DMS 273 treated with DMSO at 0.1 percent for 48 hours (cell line): ENCODE results near the gene PDE4D.

Experiments used
- DNase-seq: peaks from one replicate; lab custom pipeline; 2025; lab: John Stamatoyannopoulos, UW

PDE4D gene

DNA sequence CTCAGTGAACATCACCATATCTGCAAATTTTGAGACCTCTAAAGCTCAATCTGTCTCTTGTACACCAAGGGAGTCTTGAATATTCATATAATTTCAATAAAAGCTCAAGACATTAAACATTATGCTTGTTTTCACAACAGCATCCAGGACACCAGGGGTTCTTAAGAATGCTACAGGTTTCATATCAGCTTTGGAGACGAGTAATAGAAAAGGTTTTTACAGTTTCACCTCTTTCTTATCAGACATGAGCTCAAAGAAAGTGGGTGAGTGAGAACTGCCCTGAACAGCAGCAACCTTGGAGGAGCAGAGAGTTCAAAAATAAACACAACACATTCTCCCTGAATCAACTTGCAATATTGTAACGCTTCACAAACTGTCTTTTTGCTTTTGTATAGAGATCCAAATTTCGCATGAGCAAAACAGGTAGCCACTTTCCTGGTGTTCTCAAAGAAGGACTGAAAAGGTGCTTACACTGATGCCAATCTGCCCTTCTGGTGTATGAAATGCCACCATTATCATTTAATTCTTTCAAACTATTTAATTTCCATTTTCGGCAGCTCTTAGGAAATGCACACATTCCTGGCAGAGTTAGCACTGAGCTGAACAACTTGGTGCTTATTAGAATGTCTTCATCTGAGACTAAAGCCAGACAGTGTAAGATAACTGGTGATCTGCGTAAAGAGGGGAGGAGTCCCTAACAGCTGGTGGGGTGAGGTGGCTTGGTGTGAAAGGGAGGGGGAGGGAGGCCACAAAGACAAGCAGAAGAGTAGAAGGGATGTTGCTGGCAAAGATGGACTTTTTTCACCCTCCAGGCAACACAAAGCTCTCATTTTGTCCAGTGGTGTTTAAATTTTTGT is 535.3 kb downstream of the PDE4D start:
- peak; percentile 38 for DNase-seq

DNA sequence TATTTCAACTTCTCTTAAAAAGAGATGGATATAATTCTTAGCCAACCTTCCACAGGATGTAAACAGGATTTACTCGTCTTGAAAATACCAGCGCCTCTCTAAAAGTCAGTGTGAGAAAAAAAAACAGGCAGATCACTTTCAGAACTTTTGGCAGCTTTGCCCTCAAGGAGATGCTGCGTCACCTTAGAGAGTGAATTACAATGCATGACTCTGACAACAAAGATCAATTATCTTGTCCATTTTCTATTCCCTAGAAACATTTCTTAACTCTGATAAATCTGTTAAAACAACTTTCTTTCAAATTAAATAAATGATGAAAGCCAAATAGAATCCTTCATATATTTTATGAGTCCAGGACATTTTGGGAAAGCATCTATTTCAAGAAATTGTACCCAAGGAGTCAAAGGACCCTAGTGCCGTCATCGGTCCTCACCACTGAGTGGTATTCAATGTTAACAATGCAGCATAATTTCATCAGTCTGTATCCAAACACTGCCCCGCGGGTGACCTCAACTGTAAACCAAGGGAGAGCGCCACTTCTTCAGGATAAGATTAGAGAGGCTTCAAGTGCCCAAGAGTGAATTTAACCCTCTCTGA is 536.0 kb downstream of the PDE4D start:
- DNase-seq = no peak

GRCh38 chr5:59356813-59357380 is 536.6 kb downstream of the PDE4D start:
- DNase-seq = no peak

DNA sequence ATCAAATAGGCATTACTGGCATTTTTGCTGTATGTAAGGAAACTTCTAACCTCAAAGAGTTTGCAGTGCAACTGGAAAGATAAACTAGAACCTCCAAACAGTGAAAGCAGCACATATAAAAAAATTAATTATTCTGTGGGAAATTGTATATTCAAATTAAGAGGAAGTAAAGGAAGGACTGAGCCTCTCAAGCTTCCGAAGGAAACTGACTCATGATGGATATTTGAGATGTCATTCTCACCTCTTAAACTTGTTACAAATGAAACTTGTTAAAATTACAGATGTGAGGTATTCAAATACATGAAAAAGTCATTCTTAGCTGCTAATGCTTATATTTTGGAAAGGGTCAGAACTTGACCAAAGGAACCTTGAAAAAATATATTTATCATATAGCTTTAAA is 538.7 kb downstream of the PDE4D start:
- no peak for DNase-seq

GRCh38 chr5:59354274-59354673 is 539.3 kb downstream of the PDE4D start:
- no peak for DNase-seq

DNA sequence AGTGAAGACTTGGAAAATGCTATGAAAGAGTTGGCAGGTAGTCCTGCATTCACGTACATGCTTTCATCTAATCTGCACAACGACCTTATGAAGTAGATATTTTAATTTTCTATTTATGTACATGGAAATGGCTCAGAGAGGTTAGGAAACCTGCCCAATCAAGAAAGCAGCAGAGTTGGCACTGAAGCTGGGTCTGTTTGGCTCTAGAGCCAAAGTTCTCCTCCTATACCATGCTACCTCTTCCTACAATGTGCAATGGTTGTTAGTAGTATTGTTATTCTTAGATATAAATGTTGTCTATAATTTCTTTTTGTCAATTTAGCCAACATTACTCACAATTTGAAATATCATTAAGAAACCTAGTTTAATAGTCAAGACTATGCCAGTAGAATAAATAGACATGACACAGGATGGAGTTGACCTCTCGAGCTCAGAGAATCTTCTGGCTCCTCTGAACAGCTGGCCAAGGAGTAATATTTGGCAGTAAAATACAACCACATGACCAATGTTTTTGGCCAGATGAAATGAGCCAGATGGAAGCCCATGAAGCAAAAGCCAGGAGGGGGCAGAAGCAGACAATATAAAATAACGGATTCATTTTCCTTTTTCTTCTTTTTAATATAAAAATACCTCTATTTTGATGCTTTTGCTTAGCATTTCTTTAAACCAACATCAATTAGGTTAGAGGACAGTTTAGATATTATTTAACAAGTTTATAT is 542.3 kb downstream of the PDE4D start:
- peak; percentile 88 for DNase-seq

DNA sequence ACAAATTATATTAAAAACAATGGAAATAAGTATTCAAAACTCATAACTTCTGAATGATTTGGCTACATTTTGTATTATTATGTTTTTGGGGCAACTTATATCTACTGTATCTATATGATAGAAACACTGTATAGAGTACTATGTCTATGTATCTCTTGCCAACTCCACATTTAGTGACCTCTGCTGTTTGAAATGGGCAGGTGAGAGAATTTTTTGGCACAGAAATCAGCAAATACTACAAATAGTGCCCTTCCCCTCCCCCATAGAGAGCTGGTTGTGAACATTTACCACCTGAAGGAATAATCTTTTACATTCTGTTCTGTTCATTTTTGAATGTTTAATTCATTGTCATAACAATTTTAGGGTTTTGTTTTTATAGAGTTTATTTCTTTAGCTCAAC is 545.3 kb downstream of the PDE4D start:
- no peak for DNase-seq

- no peak for DNase-seq
These were observed 546.5 kb downstream of the PDE4D start for GRCh38 chr5:59346982-59347381.

DNA sequence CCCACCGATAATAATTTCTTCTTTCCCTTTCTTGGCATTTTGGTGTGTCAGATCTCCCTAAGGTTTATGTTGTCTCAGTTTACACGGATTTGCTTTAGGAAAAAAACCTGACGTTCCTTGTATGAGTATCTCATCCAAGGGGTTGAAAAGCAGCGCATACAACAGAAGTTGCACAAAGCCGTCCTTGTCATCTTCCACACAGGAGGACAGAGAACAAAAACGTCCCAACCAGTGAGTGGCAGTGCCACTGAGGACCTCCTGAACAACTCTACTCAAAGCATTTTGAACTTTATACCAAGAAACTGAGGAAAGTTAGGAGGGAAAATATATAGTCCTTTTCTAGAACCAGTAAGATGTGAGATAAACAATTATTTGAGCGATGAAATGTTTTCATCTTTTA is 547.0 kb downstream of the PDE4D start:
- DNase-seq = no peak

GRCh38 chr5:59342181-59342580 is 551.3 kb downstream of the PDE4D start:
- no peak for DNase-seq

DNA sequence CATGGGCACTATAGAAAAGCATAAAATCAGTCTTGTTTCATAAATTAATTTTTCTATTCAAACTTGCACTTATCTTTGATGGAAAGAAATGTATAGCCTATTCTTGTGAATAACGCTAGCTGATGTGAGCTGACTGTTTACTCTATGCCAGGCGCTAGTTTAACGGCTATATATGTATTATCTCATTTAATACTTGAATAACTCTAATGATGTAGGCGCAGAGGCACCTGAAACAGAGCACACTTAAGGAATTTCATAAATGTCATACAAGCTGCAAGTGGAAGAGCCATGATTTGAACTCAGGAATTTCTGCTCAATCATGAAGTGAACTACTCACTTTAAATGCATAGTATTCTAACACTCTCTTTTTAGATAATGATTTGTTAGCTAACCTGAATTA is 551.8 kb downstream of the PDE4D start:
- DNase-seq = no peak

GRCh38 chr5:59341155-59341554 is 552.4 kb downstream of the PDE4D start:
- DNase-seq = no peak

DNA sequence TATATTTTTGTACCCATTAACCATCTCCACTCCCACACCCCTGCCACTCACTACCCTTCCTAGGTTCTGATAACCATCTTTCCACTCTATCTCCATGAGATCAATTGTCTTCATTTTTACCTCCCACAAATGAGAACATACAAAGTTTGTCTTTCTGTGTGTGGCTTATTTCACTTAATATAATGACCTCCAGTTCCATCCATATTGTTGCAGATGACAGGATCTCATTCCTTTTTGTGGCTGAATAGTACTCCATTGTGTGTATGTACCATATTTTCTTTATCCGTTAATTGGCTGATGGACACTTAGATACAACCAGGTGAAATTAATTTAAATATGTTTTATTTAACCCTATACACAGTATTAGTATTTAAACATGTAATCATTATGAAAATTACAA is 552.9 kb downstream of the PDE4D start:
- no peak for DNase-seq

- DNase-seq = no peak
These were observed 556.3 kb downstream of the PDE4D start for GRCh38 chr5:59337240-59337639.

DNA sequence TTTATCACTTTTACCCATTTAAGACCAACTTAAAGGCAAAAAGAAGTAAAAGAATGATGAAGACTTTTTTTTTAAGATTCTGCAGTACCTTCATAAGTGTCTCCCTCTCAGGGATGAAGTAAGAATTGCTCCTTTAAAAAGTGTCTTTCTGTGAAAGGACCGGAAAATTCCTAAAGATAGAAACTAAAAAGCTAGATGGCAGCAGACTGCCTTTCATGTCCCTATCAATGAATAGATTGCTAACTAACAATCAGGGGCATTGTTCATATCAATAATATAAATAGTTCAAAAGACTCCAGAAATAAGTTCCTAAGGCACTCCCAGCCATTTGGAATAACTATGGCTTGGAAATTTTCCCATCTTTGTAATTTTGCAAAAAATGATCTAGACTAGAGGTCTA is 558.0 kb downstream of the PDE4D start:
- DNase-seq = no peak

GRCh38 chr5:59333416-59333815 is 560.1 kb downstream of the PDE4D start:
- DNase-seq = no peak

GRCh38 chr5:59332236-59332973 is 561.1 kb downstream of the PDE4D start:
- no peak for DNase-seq

- no peak for DNase-seq
These were observed 562.8 kb downstream of the PDE4D start for GRCh38 chr5:59330680-59331079.

DNA sequence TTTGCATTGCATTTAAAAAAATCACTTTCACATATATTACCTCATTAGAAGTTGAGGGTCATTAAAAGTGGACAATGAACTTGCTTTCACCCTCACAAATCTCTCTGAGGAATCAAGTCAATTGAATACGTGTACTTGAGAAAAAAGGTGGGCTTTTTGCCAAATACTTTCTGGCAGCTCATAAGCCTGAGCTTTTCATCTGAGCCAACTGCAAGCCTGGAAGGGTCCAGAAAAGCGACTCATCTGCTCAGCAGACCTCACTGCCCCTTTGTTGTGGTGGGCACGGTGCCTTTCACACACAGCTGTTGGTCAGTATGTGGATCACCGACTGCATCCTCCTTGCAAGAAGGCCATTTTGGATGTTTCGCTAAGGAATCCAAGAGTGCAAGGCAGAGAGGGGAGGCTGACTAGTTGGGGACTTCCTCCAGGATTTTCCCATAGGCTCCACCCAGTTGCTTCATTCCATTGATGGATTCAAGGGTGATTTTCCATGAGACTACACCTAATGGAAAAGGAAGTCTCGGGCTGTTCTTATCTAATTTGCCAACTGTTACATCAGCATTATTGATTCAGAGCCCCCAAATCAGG is 564.7 kb downstream of the PDE4D start:
- no peak for DNase-seq

DNA sequence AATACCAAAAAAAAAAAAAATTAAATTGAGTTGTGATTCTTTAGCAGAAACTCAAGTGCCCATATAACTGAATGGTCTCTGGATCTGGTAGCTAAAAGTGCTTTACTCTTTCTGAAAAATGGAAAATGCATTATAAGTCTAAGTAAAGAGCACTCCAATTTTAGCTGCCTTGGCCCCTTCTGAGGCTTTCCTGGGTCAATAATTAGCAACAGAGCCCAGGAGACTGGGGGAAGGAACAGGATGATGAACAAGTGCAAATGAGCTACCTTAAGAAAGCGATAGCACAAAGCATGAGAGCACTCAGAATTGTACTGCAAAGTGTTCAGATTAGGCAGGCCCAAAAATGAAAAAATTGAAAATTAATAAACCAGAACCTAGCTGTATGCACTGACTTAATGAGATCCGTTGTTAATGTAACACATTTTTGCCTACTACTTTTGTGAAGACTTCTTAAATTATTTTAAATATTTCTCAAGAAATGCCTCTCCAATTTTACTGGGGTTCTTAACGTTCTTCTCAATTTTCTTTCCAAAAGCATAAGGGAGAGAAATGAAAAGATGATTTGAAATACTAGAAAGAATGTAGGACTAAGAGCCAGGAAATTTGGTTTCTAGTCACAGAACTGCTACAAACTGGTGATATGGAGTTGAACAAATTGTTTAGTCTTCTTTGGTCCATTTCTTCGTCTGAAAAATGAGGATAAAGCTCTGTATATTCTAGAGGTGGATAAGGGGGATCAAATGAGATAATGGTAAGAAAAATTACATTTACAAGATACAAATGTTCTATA is 566.1 kb downstream of the PDE4D start:
- no peak for DNase-seq

- no peak for DNase-seq
These were observed 566.9 kb downstream of the PDE4D start for GRCh38 chr5:59326596-59326995.
